ENCODE measurements around the gene TBX1. TPM values are rescaled to one million over a fixed set of nuclear protein-coding genes. Genes with fewer than 3 reads are reported as not detected.

The TBX1 gene
- total and polyA plus RNA-seq, 8 donors, result 0.43 to 1.1 (median 0.68) TPM; not detected in 4

- H3K9me3 ChIP-seq, result no peaks in the 10 kb centered on the region
- H3K27ac ChIP-seq, result no peak overlapping the region
- intact Hi-C loops (cut with DNase I; ENCODE audit: low total_unique reads), result no loop called here
- H3K27me3 ChIP-seq, result peaks cover 0 to 93% (median 61%) of the 10 kb centered on the region in 3 donors
- H3K4me3 ChIP-seq, result no peak overlapping the region
- WGBS, 5 donors, result 50 to 85% (median 60%) methylated on average over 34 to 44 of the region's 44 CpGs
- H3K36me3 ChIP-seq, result peaks cover 0 to 32% (median 16%) of the 10 kb centered on the region in 4 donors
- TF ChIP-seq POLR2A (IDR thresholded peaks at IDR 0.05), result no peak
- no peak for TF ChIP-seq EP300 (IDR thresholded peaks at IDR 0.05)
- no peak for TF ChIP-seq POLR2AphosphoS5 (IDR thresholded peaks at IDR 0.05)
- TF ChIP-seq CTCF (IDR thresholded peaks at IDR 0.05), result no peak
- no peak for DNase-seq
- H3K4me1 ChIP-seq, result peaks cover 33 to 63% (median 50%) of the 10 kb centered on the region in 4 donors
Observed at GRCh38 chr22:19721330-19722177, 39.0 kb upstream of the TBX1 start.

GRCh38 chr22:19722178-19722981, 38.2 kb upstream of the TBX1 start:
- Histone ChIP-seq H3K4me3 (no peak overlapping the region), H3K27ac (no peak overlapping the region), H3K9me3 (no peaks in the 10 kb centered on the region), H3K27me3 (peaks cover 0 to 93% (median 61%) of the 10 kb centered on the region in 3 donors), H3K36me3 (peaks cover 0 to 32% (median 16%) of the 10 kb centered on the region in 4 donors), H3K4me1 (peaks cover 33 to 54% (median 45%) of the 10 kb centered on the region in 4 donors)
- intact Hi-C loops (cut with DNase I; ENCODE audit: low total_unique reads), result no loop called here
- no peak for DNase-seq
- TF ChIP-seq EP300 (IDR thresholded peaks at IDR 0.05), result no peak
- WGBS, 5 donors, result 32 to 73% (median 44%) methylated on average over 12 to 60 of the region's 60 CpGs

- H3K36me3 ChIP-seq, result peaks cover 0 to 32% (median 16%) of the 10 kb centered on the region in 4 donors
- no peak for DNase-seq
- TF ChIP-seq POLR2A (IDR thresholded peaks at IDR 0.05), result no peak
- no peak for TF ChIP-seq CTCF (IDR thresholded peaks at IDR 0.05)
- TF ChIP-seq POLR2AphosphoS5 (IDR thresholded peaks at IDR 0.05), result no peak
- TF ChIP-seq EP300 (IDR thresholded peaks at IDR 0.05), result no peak
- peaks cover 33 to 49% (median 39%) of the 10 kb centered on the region in 4 donors for H3K4me1 ChIP-seq
- intact Hi-C loops (cut with DNase I; ENCODE audit: low total_unique reads), result no loop called here
- no peaks in the 10 kb centered on the region for H3K9me3 ChIP-seq
- H3K27me3 ChIP-seq, result peaks cover 0 to 91% (median 61%) of the 10 kb centered on the region in 3 donors
- 22 to 59% (median 31%) methylated on average over 7 to 15 of the region's 15 CpGs for WGBS, 5 donors
- no peak overlapping the region for H3K27ac ChIP-seq
- peak overlapping the region in 1 of 4 donors; percentile 49 for H3K4me3 ChIP-seq
Observed at GRCh38 chr22:19722982-19723231, 37.7 kb upstream of the TBX1 start.

GRCh38 chr22:19723232-19723982, 37.2 kb upstream of the TBX1 start, which contains the start of gene GP1BB:
Gene GP1BB (plus strand): TSS chr22:19723539. CDS start chr22:19723570, 31 bp downstream.
- H3K9me3 ChIP-seq, result no peaks in the 10 kb centered on the region
- peak; percentile 68 to 79 for DNase-seq
- intact Hi-C loops (cut with DNase I; ENCODE audit: low total_unique reads), result no loop called here
- peaks cover 0 to 32% (median 16%) of the 10 kb centered on the region in 4 donors for H3K36me3 ChIP-seq
- H3K4me3 ChIP-seq, result peak within 1 kb of the TSS; percentile 23 to 49 (median 35)
- no peak within 1 kb of the TSS for H3K27ac ChIP-seq
- H3K27me3 ChIP-seq, result peaks cover 0 to 88% (median 59%) of the 10 kb centered on the region in 3 donors
- H3K4me1 ChIP-seq, result peaks cover 30 to 44% (median 37%) of the 10 kb centered on the region in 4 donors
- 9 to 38% (median 13%) methylated on average over 36 to 80 of the region's 80 CpGs for WGBS, 5 donors
- TF ChIP-seq POLR2AphosphoS5 (IDR thresholded peaks at IDR 0.05) (peak in 1 of 3 donors; percentile 13), CTCF (IDR thresholded peaks at IDR 0.05) (no peak), EP300 (IDR thresholded peaks at IDR 0.05) (no peak), POLR2A (IDR thresholded peaks at IDR 0.05) (no peak)

Measured in stomach (tissue), 9 donors.